K562 (cell line): ENCODE measurements around the gene CEP43. TPM values are rescaled to one million over a fixed set of nuclear protein-coding genes. Genes with fewer than 3 reads are reported as not detected.

Experiments used
- ARID1B ChIP-seq: fragments of 450-650 bp; IDR thresholded peaks from 2 replicates; pipeline ENCODE4 v1.6.1; 2016; ENCODE audit warnings: antibody characterized with exemption, mild to moderate bottlenecking, inconsistent platforms
- BACH1 ChIP-seq: fragments of 200-800 bp; sonication (Bioruptor generic); IDR thresholded peaks from 2 replicates; pipeline ENCODE4 v1.6.1; 2016; ENCODE audit warnings: missing genetic modification characterization, missing compliant biosample characterization
- CBX3 ChIP-seq, 2 experiments: IDR thresholded peaks; 1 replicate in 1 of 2; 2 replicates in 1 of 2; pipeline ENCODE4 v1.6.1; 2012; ENCODE audit warnings: inconsistent platforms in 2 of 2, low read length in 2 of 2, borderline replicate concordance in 1 of 2, control low read depth in 1 of 2
- EHMT2 ChIP-seq: fragments of 450-650 bp; IDR thresholded peaks from 2 replicates; pipeline ENCODE4 v1.6.1; 2018; ENCODE audit warnings: antibody characterized with exemption
- ELF1 ChIP-seq: fragments of 200-800 bp; sonication (Bioruptor generic); IDR thresholded peaks from 2 replicates; pipeline ENCODE4 v1.6.1; 2016; ENCODE audit warnings: missing genetic modification characterization, missing compliant biosample characterization
- EP400 ChIP-seq: fragments of 450-650 bp; IDR thresholded peaks from 2 replicates; pipeline ENCODE4 v1.6.1; 2017; ENCODE audit warnings: antibody characterized with exemption, mild to moderate bottlenecking, moderate library complexity
- ETV1 ChIP-seq: fragments of 450-650 bp; conservative IDR thresholded peaks from 2 replicates; pipeline ENCODE4 v1.6.1; 2016; ENCODE audit warnings: missing genetic modification characterization, control low read depth, low read depth, missing compliant biosample characterization
- MAZ ChIP-seq, 2 experiments: fragments of 450-650 bp in 1 of 2; sonication (generic) in 1 of 2; formaldehyde crosslinking; IDR thresholded peaks in 1 of 2; conservative IDR thresholded peaks in 1 of 2; 2 replicates each; pipeline versions ENCODE4 v1.4.0 to v1.5.0; 2020; ENCODE audit warnings: mild to moderate bottlenecking in 1 of 2, missing genetic modification reagents in 1 of 2
- NFRKB ChIP-seq: fragments of 450-650 bp; IDR thresholded peaks from 2 replicates; pipeline ENCODE4 v1.6.1; 2016; ENCODE audit warnings: low read depth
- POLR3G ChIP-seq: IDR thresholded peaks from 2 replicates; pipeline ENCODE4 v1.6.1; 2011; ENCODE audit not compliant: insufficient read length, insufficient replicate concordance; ENCODE audit errors: extremely low read depth
- RBFOX2 ChIP-seq: fragments of 200-400 bp; formaldehyde crosslinking; IDR thresholded peaks from 2 replicates; pipeline ENCODE4 v1.6.1; 2017; ENCODE audit warnings: low read depth, mild to moderate bottlenecking, low read length, moderate library complexity
- RBM25 ChIP-seq: fragments of 200-400 bp; formaldehyde crosslinking; IDR thresholded peaks from 2 replicates; pipeline ENCODE4 v1.6.1; 2018; ENCODE audit warnings: low read length, low read depth, moderate library complexity; ENCODE audit not compliant: severe bottlenecking
- SMAD2 ChIP-seq: fragments of 150-350 bp; IDR thresholded peaks from 2 replicates; pipeline ENCODE4 v1.6.1; 2014; ENCODE audit warnings: low read depth, mild to moderate bottlenecking, low read length
- SPI1 ChIP-seq: IDR thresholded peaks from 2 replicates; pipeline ENCODE4 v1.6.1; 2011; ENCODE audit warnings: low read depth, low read length, control low read depth, borderline replicate concordance
- ZC3H11A ChIP-seq: IDR thresholded peaks from 2 replicates; pipeline ENCODE4 v1.6.1; 2012; ENCODE audit warnings: low read depth, low read length, improper control_type of control experiment
- polyA plus RNA-seq, 8 experiments: library from polyadenylated mRNA; depleted of rRNA in 4 of 8; stranded (reverse) in 5 of 8; unstranded in 3 of 8; fragments of >200 nt; fragmentation: Nextera tagmentation in 2 of 8; fragmentation: Illumina TruSeq in 1 of 8; extraction: Ambion mirVana in 2 of 8; extraction: Trizol in 1 of 8; gene quantifications; 2 replicates each; pipeline versions ENCODE4 v1.2.1 to v1.2.3, GENCODE V29; 2011 to 2014; ENCODE audit warnings: inconsistent platforms in 1 of 8, missing spikeins in 1 of 8
- total RNA-seq, 7 experiments: library from RNA; depleted of rRNA in 6 of 7; stranded (reverse); fragments of >200 nt in 6 of 7; fragmentation: Illumina TruSeq in 2 of 7; extraction: Trizol in 2 of 7; gene quantifications; 2 replicates each; pipeline versions ENCODE4 v1.2.1 to v1.2.3, GENCODE V29; 2011 to 2021; ENCODE audit warnings: low replicate concordance in 1 of 7
- TF ChIP-seq, protein P1 (sequence below), 3 experiments: fragments of 200-800 bp in 1 of 3; sonication (Bioruptor generic) in 1 of 3; sonication (generic) in 1 of 3; formaldehyde crosslinking in 1 of 3; IDR thresholded peaks; 2 replicates each; pipeline versions ENCODE4 v1.6.1 to v1.8.0; 2016 to 2022; ENCODE audit warnings: mild to moderate bottlenecking in 2 of 3, missing compliant biosample characterization in 2 of 3, missing genetic modification characterization in 2 of 3, missing genetic modification reagents in 1 of 3
- TF ChIP-seq, protein P2 (sequence below): fragments of 450-650 bp; IDR thresholded peaks from 2 replicates; pipeline ENCODE4 v1.6.1; 2016; ENCODE audit warnings: low read depth, mild to moderate bottlenecking, moderate library complexity
- TF ChIP-seq, protein P3 (sequence below): fragments of 450-650 bp; IDR thresholded peaks from 2 replicates; pipeline ENCODE4 v1.6.1; 2016; ENCODE audit warnings: borderline replicate concordance
- TF ChIP-seq, protein P4 (sequence below): sonication (generic); formaldehyde crosslinking; IDR thresholded peaks from 2 replicates; pipeline ENCODE4 v1.8.1; 2023; ENCODE audit warnings: mild to moderate bottlenecking, missing genetic modification reagents

The CEP43 gene
- total and polyA plus RNA-seq, 9 of the 15 experiments (the other 6 are each of a cell fraction or from before 2014, with no cell fraction given): 15.2 to 55.7 (median 47.4) TPM

- TF ChIP-seq, protein P1, sequence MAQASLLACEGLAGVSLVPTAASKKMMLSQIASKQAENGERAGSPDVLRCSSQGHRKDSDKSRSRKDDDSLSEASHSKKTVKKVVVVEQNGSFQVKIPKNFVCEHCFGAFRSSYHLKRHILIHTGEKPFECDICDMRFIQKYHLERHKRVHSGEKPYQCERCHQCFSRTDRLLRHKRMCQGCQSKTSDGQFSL (CRISPR knock-in tag; IDR thresholded peaks at IDR 0.05): 0 out of 2 replicates have a peak, but pooled peaks have one; percentile 18
- TF ChIP-seq, protein P1 (tag; IDR thresholded peaks at IDR 0.05): no peak
- TF ChIP-seq, protein P2, sequence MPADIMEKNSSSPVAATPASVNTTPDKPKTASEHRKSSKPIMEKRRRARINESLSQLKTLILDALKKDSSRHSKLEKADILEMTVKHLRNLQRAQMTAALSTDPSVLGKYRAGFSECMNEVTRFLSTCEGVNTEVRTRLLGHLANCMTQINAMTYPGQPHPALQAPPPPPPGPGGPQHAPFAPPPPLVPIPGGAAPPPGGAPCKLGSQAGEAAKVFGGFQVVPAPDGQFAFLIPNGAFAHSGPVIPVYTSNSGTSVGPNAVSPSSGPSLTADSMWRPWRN: no peak
- TF ChIP-seq EP400 (peak; percentile 32; the same call in 1 of the 2 replicates), ETV1 (tag) (peak; percentile 21; the same call in 1 of the 2 replicates), ELF1 (tag) (peak; percentile 77), RBM25 (no peak), EHMT2 (0 out of 2 replicates have a peak, but pooled peaks have one; percentile 26), SMAD2 (no peak), RBFOX2 (no peak), CBX3 (IDR thresholded peaks at IDR 0.05; ENCODE audit: borderline replicate concordance in 1 of 2, low read length in 2 of 2) (0 out of 3 replicates have a peak, but pooled peaks of 1 of the 2 experiments have one; percentile 26), ARID1B (peak; percentile 50), SPI1 (peak; percentile 92), NFRKB (peak; percentile 70), POLR3G (no peak), BACH1 (tag) (no peak), MAZ (CRISPR knock-in tag; conservative IDR thresholded peaks at IDR 0.05 in 1 of 2, IDR thresholded peaks at IDR 0.05 in 1 of 2) (peak; percentile 42 to 45; a peak in 2 of 4 replicates), ZC3H11A (no peak)
- TF ChIP-seq, protein P3, sequence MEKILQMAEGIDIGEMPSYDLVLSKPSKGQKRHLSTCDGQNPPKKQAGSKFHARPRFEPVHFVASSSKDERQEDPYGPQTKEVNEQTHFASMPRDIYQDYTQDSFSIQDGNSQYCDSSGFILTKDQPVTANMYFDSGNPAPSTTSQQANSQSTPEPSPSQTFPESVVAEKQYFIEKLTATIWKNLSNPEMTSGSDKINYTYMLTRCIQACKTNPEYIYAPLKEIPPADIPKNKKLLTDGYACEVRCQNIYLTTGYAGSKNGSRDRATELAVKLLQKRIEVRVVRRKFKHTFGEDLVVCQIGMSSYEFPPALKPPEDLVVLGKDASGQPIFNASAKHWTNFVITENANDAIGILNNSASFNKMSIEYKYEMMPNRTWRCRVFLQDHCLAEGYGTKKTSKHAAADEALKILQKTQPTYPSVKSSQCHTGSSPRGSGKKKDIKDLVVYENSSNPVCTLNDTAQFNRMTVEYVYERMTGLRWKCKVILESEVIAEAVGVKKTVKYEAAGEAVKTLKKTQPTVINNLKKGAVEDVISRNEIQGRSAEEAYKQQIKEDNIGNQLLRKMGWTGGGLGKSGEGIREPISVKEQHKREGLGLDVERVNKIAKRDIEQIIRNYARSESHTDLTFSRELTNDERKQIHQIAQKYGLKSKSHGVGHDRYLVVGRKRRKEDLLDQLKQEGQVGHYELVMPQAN: no peak
- TF ChIP-seq, protein P4, sequence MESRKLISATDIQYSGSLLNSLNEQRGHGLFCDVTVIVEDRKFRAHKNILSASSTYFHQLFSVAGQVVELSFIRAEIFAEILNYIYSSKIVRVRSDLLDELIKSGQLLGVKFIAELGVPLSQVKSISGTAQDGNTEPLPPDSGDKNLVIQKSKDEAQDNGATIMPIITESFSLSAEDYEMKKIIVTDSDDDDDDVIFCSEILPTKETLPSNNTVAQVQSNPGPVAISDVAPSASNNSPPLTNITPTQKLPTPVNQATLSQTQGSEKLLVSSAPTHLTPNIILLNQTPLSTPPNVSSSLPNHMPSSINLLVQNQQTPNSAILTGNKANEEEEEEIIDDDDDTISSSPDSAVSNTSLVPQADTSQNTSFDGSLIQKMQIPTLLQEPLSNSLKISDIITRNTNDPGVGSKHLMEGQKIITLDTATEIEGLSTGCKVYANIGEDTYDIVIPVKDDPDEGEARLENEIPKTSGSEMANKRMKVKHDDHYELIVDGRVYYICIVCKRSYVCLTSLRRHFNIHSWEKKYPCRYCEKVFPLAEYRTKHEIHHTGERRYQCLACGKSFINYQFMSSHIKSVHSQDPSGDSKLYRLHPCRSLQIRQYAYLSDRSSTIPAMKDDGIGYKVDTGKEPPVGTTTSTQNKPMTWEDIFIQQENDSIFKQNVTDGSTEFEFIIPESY: 0 out of 2 replicates have a peak, but pooled peaks have one; percentile 12
Measured at GRCh38 chr6:166958926-166959861, 40.0 kb upstream of the CEP43 start (continued).
